NCI-H1417 (cell line): ENCODE results near the gene KCNMB2.

Source experiments
- DNase-seq, 3 experiments: peaks; one replicate each; lab custom pipeline; 2025; lab: John Stamatoyannopoulos, UW

Gene KCNMB2

GRCh38 chr3:178646186-178646862 is 110.1 kb downstream of the KCNMB2 start:
- DNase-seq: peak in 2 of 3 experiments; percentile 32 to 67

GRCh38 chr3:178655488-178655887 is 119.3 kb downstream of the KCNMB2 start:
- DNase-seq: no peak

- no peak for DNase-seq
Observed at GRCh38 chr3:178658694-178659325, 122.6 kb downstream of the KCNMB2 start.

GRCh38 chr3:178663201-178663934 is 127.1 kb downstream of the KCNMB2 start:
- no peak for DNase-seq

- DNase-seq: peak in 1 of 3 experiments; percentile 45
Observed at GRCh38 chr3:178665747-178666146, 129.5 kb downstream of the KCNMB2 start.

- DNase-seq: no peak
Observed at GRCh38 chr3:178669022-178669601, 132.9 kb downstream of the KCNMB2 start.

- no peak for DNase-seq
Observed at GRCh38 chr3:178669758-178670157, 133.5 kb downstream of the KCNMB2 start.

- DNase-seq: peak in 2 of 3 experiments; percentile 24 to 63
Observed at GRCh38 chr3:178671377-178671776, 135.1 kb downstream of the KCNMB2 start.

- peak in 2 of 3 experiments; percentile 24 to 63 for DNase-seq
Observed at GRCh38 chr3:178671791-178672190, 135.6 kb downstream of the KCNMB2 start.

GRCh38 chr3:178672275-178672674 is 136.0 kb downstream of the KCNMB2 start:
- DNase-seq: no peak

- no peak for DNase-seq
Observed at GRCh38 chr3:178673529-178673928, 137.3 kb downstream of the KCNMB2 start.

GRCh38 chr3:178676077-178676476 is 139.8 kb downstream of the KCNMB2 start:
- no peak for DNase-seq

GRCh38 chr3:178676942-178677790 is 140.9 kb downstream of the KCNMB2 start:
- DNase-seq: no peak

- DNase-seq: no peak
Observed at GRCh38 chr3:178677961-178678360, 141.7 kb downstream of the KCNMB2 start.

- DNase-seq: no peak
Observed at GRCh38 chr3:178680037-178680436, 143.8 kb downstream of the KCNMB2 start.

GRCh38 chr3:178680489-178680888 is 144.3 kb downstream of the KCNMB2 start:
- DNase-seq: no peak

- no peak for DNase-seq
Observed at GRCh38 chr3:178684881-178685590, 148.8 kb downstream of the KCNMB2 start.

GRCh38 chr3:178685591-178685906 is 149.3 kb downstream of the KCNMB2 start:
- DNase-seq: no peak

- DNase-seq: peak in 2 of 3 experiments; percentile 17 to 60
Observed at GRCh38 chr3:178686826-178687225, 150.6 kb downstream of the KCNMB2 start.

- DNase-seq: no peak
Observed at GRCh38 chr3:178690571-178690970, 154.3 kb downstream of the KCNMB2 start.

- DNase-seq: no peak
Observed at GRCh38 chr3:178699364-178699763, 163.1 kb downstream of the KCNMB2 start.
